ENCODE data around the gene ISX. TPM values are rescaled to one million over a fixed set of nuclear protein-coding genes. Genes with fewer than 3 reads are reported as not detected.

Gene ISX
- not detected for total RNA-seq
- long read RNA-seq: 0 reads

DNA sequence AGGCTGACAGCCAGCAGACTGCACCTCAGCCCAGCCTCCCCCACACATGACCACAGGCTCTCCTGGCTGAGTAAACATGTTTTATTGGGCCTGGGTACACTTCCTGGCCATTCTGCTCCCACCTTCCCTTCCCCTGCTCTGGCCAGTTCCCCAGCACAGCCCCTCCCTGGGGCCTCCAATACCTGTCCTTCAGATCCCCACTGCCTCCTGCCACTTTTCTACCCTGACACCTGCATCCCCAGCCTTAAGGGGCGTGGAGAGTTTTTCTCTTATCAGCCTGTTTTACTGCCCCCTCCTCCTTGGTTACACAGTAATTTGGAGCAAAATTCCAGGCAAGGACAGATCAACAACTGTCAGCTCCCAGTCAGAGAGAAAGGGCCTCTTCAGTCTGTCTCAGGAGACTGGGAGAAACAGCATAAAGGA lies at the start of gene ISX:
ISX (plus strand) TSS at position 363 of the 423 bp plus-strand sequence. CDS start 930 bp downstream, outside the sequence.
- ATAC-seq: no peak
- Histone ChIP-seq H3K4me3 (no peak within 1 kb of the TSS), H3K36me3 (no peaks in the 10 kb centered on the region), H3K27me3 (ENCODE audit: low read depth) (no peaks in the 10 kb centered on the region), H3K4me1 (no peaks in the 10 kb centered on the region), H3K9me3 (no peaks in the 10 kb centered on the region), H3K27ac (no peak within 1 kb of the TSS)
- TF ChIP-seq, protein P1, sequence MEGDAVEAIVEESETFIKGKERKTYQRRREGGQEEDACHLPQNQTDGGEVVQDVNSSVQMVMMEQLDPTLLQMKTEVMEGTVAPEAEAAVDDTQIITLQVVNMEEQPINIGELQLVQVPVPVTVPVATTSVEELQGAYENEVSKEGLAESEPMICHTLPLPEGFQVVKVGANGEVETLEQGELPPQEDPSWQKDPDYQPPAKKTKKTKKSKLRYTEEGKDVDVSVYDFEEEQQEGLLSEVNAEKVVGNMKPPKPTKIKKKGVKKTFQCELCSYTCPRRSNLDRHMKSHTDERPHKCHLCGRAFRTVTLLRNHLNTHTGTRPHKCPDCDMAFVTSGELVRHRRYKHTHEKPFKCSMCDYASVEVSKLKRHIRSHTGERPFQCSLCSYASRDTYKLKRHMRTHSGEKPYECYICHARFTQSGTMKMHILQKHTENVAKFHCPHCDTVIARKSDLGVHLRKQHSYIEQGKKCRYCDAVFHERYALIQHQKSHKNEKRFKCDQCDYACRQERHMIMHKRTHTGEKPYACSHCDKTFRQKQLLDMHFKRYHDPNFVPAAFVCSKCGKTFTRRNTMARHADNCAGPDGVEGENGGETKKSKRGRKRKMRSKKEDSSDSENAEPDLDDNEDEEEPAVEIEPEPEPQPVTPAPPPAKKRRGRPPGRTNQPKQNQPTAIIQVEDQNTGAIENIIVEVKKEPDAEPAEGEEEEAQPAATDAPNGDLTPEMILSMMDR (IDR thresholded peaks at IDR 0.05): no peak
- no peak for DNase-seq
- intact Hi-C loops (cut with DNase I): no loop called here

DNA sequence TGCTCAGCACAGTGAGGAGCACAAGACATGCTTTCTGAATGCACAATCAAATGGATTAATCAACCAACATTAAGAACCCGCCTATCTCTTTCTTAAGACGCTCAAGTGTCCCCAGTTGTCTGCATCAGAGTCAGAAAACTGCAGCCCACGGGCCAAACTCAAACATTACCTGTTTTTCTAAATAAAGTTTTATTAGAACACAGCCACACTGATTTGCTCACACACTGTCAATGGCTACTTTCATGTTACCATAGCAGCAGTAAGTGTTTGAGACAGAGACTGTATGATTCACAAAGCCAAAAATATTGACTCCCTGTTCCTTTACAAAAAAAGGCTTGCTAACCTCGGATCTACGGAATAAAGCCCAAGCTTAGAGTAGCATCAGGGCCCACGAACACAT lies 49.0 kb upstream of the ISX start:
- DNase-seq (no peak), ATAC-seq (no peak)
- Histone ChIP-seq H3K36me3 (no peaks in the 10 kb centered on the region), H3K27ac (no peak overlapping the region), H3K27me3 (ENCODE audit: low read depth) (no peaks in the 10 kb centered on the region), H3K9me3 (no peaks in the 10 kb centered on the region), H3K4me1 (no peaks in the 10 kb centered on the region), H3K4me3 (no peak overlapping the region)
- TF ChIP-seq, protein P1 (IDR thresholded peaks at IDR 0.05): no peak
- intact Hi-C loops (cut with DNase I): no loop called here

DNA sequence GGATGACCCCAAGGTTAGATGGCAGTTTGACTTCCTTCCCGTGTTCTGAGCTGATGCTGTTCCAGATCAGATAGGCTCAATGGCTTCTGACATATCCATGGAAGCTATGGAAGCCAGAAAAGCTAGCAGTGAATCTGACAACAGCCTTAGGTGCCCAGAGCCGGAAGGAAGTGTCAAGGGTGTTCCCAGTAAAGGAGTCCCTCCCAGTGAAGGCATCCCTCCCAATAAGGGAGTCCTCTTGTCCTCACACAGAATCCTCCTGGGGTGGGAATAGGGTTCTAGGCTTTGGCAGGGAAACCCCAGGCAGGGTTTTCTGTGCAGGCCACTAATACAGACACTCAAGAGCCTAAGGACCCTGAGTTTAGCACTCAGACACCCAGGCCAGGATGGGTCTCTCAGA lies 47.0 kb upstream of the ISX start:
- no peak overlapping the region for H3K27ac ChIP-seq
- no peak overlapping the region for H3K4me3 ChIP-seq
- no peaks in the 10 kb centered on the region for H3K36me3 ChIP-seq
- H3K27me3 ChIP-seq (ENCODE audit: low read depth): peaks cover 4% of the 10 kb centered on the region
- no peaks in the 10 kb centered on the region for H3K9me3 ChIP-seq
- ATAC-seq (no peak), DNase-seq (no peak)
- TF ChIP-seq, protein P1 (IDR thresholded peaks at IDR 0.05): no peak
- intact Hi-C loops (cut with DNase I): no loop called here
- no peaks in the 10 kb centered on the region for H3K4me1 ChIP-seq

DNA sequence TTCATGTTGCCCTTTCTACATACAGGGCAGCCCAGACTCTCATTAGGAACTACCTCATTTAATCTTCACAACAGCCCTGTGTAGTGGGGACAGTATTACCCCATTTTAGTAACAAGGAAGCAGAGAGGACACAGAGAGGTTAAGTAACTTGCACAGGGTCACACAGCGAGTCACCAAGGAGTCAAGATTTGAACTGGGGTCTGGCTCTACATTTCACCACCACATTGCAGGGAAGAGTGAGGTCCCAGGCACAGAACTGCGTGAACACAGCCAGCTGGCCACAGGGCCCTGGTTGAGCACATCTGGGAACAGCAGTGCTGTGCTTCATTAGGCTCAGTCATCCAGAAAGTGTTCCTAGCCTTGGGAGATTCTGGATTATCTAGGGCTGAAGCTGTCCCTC lies 45.4 kb upstream of the ISX start:
- Histone ChIP-seq H3K4me1 (no peaks in the 10 kb centered on the region), H3K9me3 (no peaks in the 10 kb centered on the region), H3K36me3 (no peaks in the 10 kb centered on the region), H3K27ac (no peak overlapping the region), H3K4me3 (no peak overlapping the region), H3K27me3 (ENCODE audit: low read depth) (peaks cover 13% of the 10 kb centered on the region)
- intact Hi-C loops (cut with DNase I): no loop called here
- DNase-seq: no peak
- no peak for ATAC-seq
- TF ChIP-seq, protein P1 (IDR thresholded peaks at IDR 0.05): no peak

DNA sequence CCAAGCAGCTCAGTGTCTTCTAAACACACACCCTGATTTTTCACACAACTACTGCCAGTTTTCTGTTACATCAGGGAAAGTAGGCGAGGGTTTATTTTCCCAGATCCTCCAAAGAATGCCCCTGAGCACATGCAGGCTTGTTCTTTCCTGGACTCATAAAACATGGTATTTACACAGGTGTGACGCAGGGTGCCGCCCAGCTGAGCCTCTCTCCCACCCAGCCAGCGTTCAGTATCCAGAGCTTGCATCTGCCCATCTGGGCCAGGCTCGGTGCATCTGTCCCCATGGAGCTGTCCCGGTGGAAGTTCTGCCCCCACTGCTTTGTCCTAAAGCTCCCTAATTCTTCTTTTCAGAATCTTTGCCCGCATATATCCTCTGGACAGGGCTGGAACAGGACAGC lies 44.8 kb upstream of the ISX start:
- peaks cover 13% of the 10 kb centered on the region for H3K27me3 ChIP-seq (ENCODE audit: low read depth)
- no peaks in the 10 kb centered on the region for H3K9me3 ChIP-seq
- H3K36me3 ChIP-seq: no peaks in the 10 kb centered on the region
- no peak overlapping the region for H3K4me3 ChIP-seq
- intact Hi-C loops (cut with DNase I): no loop called here
- H3K27ac ChIP-seq: no peak overlapping the region
- TF ChIP-seq, protein P1 (IDR thresholded peaks at IDR 0.05): no peak
- no peak for DNase-seq
- no peaks in the 10 kb centered on the region for H3K4me1 ChIP-seq
- ATAC-seq: no peak

DNA sequence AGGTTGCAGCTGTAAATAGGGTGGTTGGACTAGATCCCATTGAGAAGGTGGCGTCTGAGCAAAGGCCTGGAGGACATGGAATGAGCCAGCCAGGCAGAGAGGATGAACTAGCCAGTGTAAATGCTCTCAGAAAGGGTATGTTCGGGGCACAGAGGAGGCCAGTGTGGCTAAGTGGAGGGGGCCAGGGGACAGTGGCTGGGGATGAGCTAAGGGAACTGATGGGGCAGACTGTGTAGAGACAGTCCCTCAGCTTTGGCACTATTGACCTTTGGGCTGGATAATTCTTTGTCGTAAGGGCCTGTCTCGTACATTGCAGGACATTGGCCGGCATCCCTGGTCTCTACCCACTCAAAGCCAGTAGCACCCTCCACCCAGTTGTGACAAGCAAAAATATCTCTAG lies 43.7 kb upstream of the ISX start:
- intact Hi-C loops (cut with DNase I): no loop called here

More for the DNA sequence above, 43.7 kb upstream of the ISX start:
- H3K36me3 ChIP-seq: no peaks in the 10 kb centered on the region
- no peak overlapping the region for H3K27ac ChIP-seq
- TF ChIP-seq, protein P1 (IDR thresholded peaks at IDR 0.05): no peak
- no peaks in the 10 kb centered on the region for H3K9me3 ChIP-seq
- H3K4me1 ChIP-seq: no peaks in the 10 kb centered on the region
- ATAC-seq: no peak
- no peak overlapping the region for H3K4me3 ChIP-seq
- no peak for DNase-seq
- peaks cover 13% of the 10 kb centered on the region for H3K27me3 ChIP-seq (ENCODE audit: low read depth)

All from lower lobe of right lung (tissue), 2 donors.